ENCODE results near the gene ATP2C2. TPM values are rescaled to one million over a fixed set of nuclear protein-coding genes. Genes with fewer than 3 reads are reported as not detected.

ATP2C2 gene
- polyA plus RNA-seq, 1 of the 3 experiments (the other 2 are of a cell fraction): 0.33 TPM

DNA sequence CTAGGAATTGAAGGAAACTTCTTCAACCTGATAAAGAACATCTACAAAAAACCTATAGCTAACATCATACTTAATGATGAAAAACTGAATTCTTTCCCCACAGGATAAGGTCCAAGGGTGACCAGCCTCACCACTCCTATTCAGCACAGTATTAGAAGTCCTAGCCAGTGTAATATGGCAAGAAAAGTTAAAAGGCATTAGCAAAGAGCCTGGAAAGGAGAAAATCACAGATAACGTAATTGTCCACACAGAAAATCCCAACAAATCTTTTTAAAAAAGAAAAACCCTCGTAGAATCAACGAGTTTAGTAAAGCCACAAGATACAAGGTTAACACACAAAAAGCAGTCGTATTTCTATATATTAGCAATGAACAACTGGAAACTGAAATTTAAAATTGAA lies 98.4 kb downstream of the ATP2C2 start:
- peaks cover 13 to 36% of the 10 kb centered on the region in 2 experiments for H3K36me3 ChIP-seq (replicated peaks in 1 of 2; ENCODE audit: control insufficient read depth in 1 of 2, insufficient read depth in 2 of 2, low read length in 1 of 2)
- CTCF ChIA-PET: interaction anchor here (0.9 kb wide), 1 partner anchor 189 kb away, joined by 3 read pairs; no protein-coding TSS in a partner anchor
- no peak overlapping the region for H3K9ac ChIP-seq
- H4K20me1 ChIP-seq (ENCODE audit: insufficient read depth): no peaks in the 10 kb centered on the region
- WGBS (ENCODE audit: low lambda C conversion rate): 55% methylated on average over 4 of the region's 4 CpGs
- H3K9me2 ChIP-seq: no peaks in the 10 kb centered on the region
- H3K4me2 ChIP-seq: no peak overlapping the region
- H3K9me3 ChIP-seq: no peaks in the 10 kb centered on the region; the same call in 1 of the 2 replicates
- no peak overlapping the region for H3K27ac ChIP-seq (ENCODE audit: low read depth in 2 of 2, low read length in 1 of 2)
- no peak for DNase-seq
- H3K4me3 ChIP-seq (ENCODE audit: low read depth in 2 of 2, low read length in 1 of 2): no peak overlapping the region
- no peaks in the 10 kb centered on the region for H3F3A ChIP-seq (replicated peaks; ENCODE audit: insufficient read depth)
- TF ChIP-seq, protein P1, sequence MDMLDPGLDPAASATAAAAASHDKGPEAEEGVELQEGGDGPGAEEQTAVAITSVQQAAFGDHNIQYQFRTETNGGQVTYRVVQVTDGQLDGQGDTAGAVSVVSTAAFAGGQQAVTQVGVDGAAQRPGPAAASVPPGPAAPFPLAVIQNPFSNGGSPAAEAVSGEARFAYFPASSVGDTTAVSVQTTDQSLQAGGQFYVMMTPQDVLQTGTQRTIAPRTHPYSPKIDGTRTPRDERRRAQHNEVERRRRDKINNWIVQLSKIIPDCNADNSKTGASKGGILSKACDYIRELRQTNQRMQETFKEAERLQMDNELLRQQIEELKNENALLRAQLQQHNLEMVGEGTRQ (IDR thresholded peaks at IDR 0.05; ENCODE audit: borderline replicate concordance, low read depth, low read length): no peak
- TF ChIP-seq USF1 (IDR thresholded peaks at IDR 0.05; ENCODE audit: borderline replicate concordance, low read depth) (no peak), SMC3 (IDR thresholded peaks at IDR 0.05; ENCODE audit: low read depth, low read length) (no peak), RAD21 (IDR thresholded peaks at IDR 0.05; ENCODE audit: low read length) (no peak), GATA2 (CRISPR knock-in tag; IDR thresholded peaks at IDR 0.05) (no peak), SIN3A (IDR thresholded peaks at IDR 0.05; ENCODE audit: borderline replicate concordance, low read depth, low read length) (no peak), RFX5 (IDR thresholded peaks at IDR 0.05; ENCODE audit: low read length) (no peak), MEF2A (IDR thresholded peaks at IDR 0.05; ENCODE audit: borderline replicate concordance, low read depth) (no peak), EP300 (IDR thresholded peaks at IDR 0.05; ENCODE audit: borderline replicate concordance in 1 of 2, low read depth in 1 of 2, low read length in 1 of 2) (no peak), FOXM1 (IDR thresholded peaks at IDR 0.05; ENCODE audit: low read depth) (no peak), JUND (IDR thresholded peaks at IDR 0.05) (no peak), REST (IDR thresholded peaks at IDR 0.05; ENCODE audit: low read depth, low read length) (no peak)
- TF ChIP-seq, protein P2, sequence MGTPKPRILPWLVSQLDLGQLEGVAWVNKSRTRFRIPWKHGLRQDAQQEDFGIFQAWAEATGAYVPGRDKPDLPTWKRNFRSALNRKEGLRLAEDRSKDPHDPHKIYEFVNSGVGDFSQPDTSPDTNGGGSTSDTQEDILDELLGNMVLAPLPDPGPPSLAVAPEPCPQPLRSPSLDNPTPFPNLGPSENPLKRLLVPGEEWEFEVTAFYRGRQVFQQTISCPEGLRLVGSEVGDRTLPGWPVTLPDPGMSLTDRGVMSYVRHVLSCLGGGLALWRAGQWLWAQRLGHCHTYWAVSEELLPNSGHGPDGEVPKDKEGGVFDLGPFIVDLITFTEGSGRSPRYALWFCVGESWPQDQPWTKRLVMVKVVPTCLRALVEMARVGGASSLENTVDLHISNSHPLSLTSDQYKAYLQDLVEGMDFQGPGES (IDR thresholded peaks at IDR 0.05; ENCODE audit: low read depth, low read length): no peak
- no peaks in the 10 kb centered on the region; a peak in 1 of 4 replicates for H3K4me1 ChIP-seq (ENCODE audit: control insufficient read depth in 1 of 2, insufficient read depth in 2 of 2, low read depth in 1 of 2, low read length in 1 of 2)
- peaks cover 7% of the 10 kb centered on the region for H3K79me2 ChIP-seq (ENCODE audit: insufficient read depth)
- no peaks in the 10 kb centered on the region for H3K27me3 ChIP-seq (ENCODE audit: insufficient read depth)
- no peak overlapping the region for H2AFZ ChIP-seq (ENCODE audit: low read depth)
- POLR2A ChIA-PET: no interaction called here

All from SK-N-SH (cell line).